Subcutaneous adipose tissue (tissue), 4 donors: ENCODE results near the gene PRR7. TPM values are rescaled to one million over a fixed set of nuclear protein-coding genes. Genes with fewer than 3 reads are reported as not detected.

Source experiments
- CTCF ChIP-seq: fragments of 450-650 bp; IDR thresholded peaks from one replicate; pipeline ENCODE4 v1.5.1; 2016; ENCODE audit warnings: low read depth, mild to moderate bottlenecking, control low read depth, antibody characterized with exemption, moderate library complexity
- total RNA-seq, 4 donors: library from RNA; depleted of rRNA; stranded (reverse); fragments of >200 nt; gene quantifications; one replicate each; pipeline ENCODE4 v1.1.0, GENCODE V29; 2016

The PRR7 gene
- total RNA-seq, 4 donors from 2014 or later = 0.44 to 1.4 (median 0.90) TPM

GRCh38 chr5:177491429-177491945 lies 44.9 kb downstream of the PRR7 start:
- TF ChIP-seq CTCF = no peak

GRCh38 chr5:177491983-177492746 lies 45.6 kb downstream of the PRR7 start:
- TF ChIP-seq CTCF = no peak

GRCh38 chr5:177492841-177493240 lies 46.2 kb downstream of the PRR7 start:
- no peak for TF ChIP-seq CTCF

GRCh38 chr5:177493795-177494345 lies 47.3 kb downstream of the PRR7 start:
- no peak for TF ChIP-seq CTCF

DNA sequence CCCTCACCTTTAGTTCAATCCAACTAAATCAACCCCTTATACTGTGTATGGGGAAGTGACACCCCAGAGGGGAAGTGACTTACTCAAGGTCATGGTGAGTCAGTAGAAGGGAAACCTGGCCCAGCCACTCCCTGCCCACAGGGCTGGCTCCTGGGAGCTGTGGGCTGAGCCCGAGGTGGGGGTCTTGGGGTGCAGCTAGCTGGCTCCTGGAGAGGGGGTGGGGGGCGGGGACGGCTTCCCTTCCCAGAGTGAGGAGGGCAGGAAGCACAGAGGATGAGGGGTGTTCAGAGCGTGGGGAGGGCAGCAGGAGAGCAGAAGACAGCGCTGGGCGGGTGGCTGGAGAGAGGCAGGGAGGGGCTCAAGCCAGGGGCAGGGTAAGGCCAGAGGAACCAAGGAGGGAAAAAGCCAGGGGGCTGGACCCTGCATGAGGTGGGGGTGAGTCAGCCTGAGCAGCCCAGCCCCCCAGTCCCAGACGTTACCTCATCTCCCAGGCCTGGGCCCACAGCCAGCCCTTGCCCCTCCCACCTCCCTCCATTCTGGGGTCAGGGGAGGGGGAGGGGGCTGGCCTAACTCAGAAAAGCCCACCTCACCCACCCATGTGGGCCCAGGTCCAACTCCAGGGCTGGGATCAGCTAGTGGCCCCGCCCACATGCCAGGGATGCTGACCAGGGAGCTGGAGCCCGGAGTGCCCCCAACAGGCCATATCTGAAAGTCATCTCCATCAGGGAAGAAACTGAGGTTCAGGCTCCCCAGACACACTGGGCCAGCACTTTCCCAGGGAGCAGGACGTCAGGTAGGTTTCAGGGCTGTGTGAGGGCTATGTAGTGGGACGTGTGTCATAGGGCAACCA lies 48.0 kb downstream of the PRR7 start:
- no peak for TF ChIP-seq CTCF

GRCh38 chr5:177495243-177496060 lies 48.8 kb downstream of the PRR7 start:
- no peak for TF ChIP-seq CTCF
